Upper lobe of left lung (tissue), 6 donors: ENCODE data around the gene ZNF14. TPM values are rescaled to one million over a fixed set of nuclear protein-coding genes. Genes with fewer than 3 reads are reported as not detected.

ENCODE experiments used
- ATAC-seq, 2 donors: fragments of 200-7000 bp; cut with Tn5 transposase; one replicate each; pipeline ENCODE4 v1.9.1; 2022; ENCODE audit warnings: mild to moderate bottlenecking in 2 of 2, moderate library complexity in 2 of 2; ENCODE audit not compliant: low FRiP score in 2 of 2
- DNase-seq, 2 donors: peaks; one replicate each; pipeline ENCODE4 v3.0.0-alpha.2; 2019 to 2020
- H3K27ac ChIP-seq, 4 donors: fragments of 200-600 bp; sonication (generic); one replicate each; pipeline ENCODE4 v1.5.1; 2016 to 2019
- H3K27me3 ChIP-seq, 4 donors: fragments of 200-600 bp; sonication (generic); one replicate each; pipeline ENCODE4 v1.5.1; 2017 to 2019
- H3K36me3 ChIP-seq, 4 donors: fragments of 200-600 bp; sonication (generic); one replicate each; pipeline ENCODE4 v1.5.1; 2016 to 2019
- H3K4me1 ChIP-seq, 4 donors: fragments of 200-600 bp; sonication (generic); one replicate each; pipeline ENCODE4 v1.5.1; 2018 to 2019
- H3K4me3 ChIP-seq, 4 donors: fragments of 200-600 bp; sonication (generic); one replicate each; pipeline ENCODE4 v1.5.1; 2017 to 2019; ENCODE audit warnings: mild to moderate bottlenecking in 2 of 4, moderate library complexity in 1 of 4
- H3K9me3 ChIP-seq, 4 donors: fragments of 200-600 bp; sonication (generic); one replicate each; pipeline ENCODE4 v1.5.1; 2018 to 2019
- CTCF ChIP-seq, 6 experiments: fragments of 450-650 bp in 4 of 6; fragments of 200-600 bp in 2 of 6; sonication (generic) in 2 of 6; IDR thresholded peaks; one replicate each; pipeline ENCODE4 v1.5.1; 2016 to 2019; ENCODE audit warnings: antibody characterized with exemption in 6 of 6
- EP300 ChIP-seq, 4 donors: sonication (generic); formaldehyde crosslinking; IDR thresholded peaks; one replicate each; pipeline ENCODE4 v1.5.1; 2017; ENCODE audit warnings: antibody characterized with exemption in 4 of 4, control low read depth in 2 of 4
- POLR2A ChIP-seq, 4 donors: fragments of 450-650 bp; IDR thresholded peaks; one replicate each; pipeline ENCODE4 v1.5.1; 2016 to 2017; ENCODE audit warnings: antibody characterized with exemption in 4 of 4, mild to moderate bottlenecking in 2 of 4
- POLR2AphosphoS5 ChIP-seq, 2 donors: sonication (generic); formaldehyde crosslinking; IDR thresholded peaks; one replicate each; pipeline ENCODE4 v1.5.1; 2017; ENCODE audit warnings: antibody characterized with exemption in 2 of 2
- WGBS, 2 donors: methylation state at CpG; one replicate each; pipeline ENCODE4 v1.1.5; 2017 to 2018; 5-methylcytosine and 5-hydroxymethylcytosine counted together
- total RNA-seq, 6 donors: library from RNA; depleted of rRNA in 4 of 6; stranded (reverse); fragments of >200 nt in 4 of 6; gene quantifications; one replicate each; pipeline versions ENCODE4 v1.1.0 to v1.2.1, GENCODE V29; 2016 to 2021
- donor health status: DM: no; HTN: no; CAD: no; lungs with moderate emphysema.
- donor health status: DM: no; HTN: yes; CAD: no; lungs with severe emphysema.

ZNF14 gene
- total RNA-seq, 6 donors from 2014 or later = 4.7 to 13.6 (median 5.1) TPM

GRCh38 chr19:19663256-19664120, 69.4 kb downstream of the ZNF14 start, which contains the start of gene ATP13A1:
ATP13A1 (minus strand) TSS chr19:19663676; CDS start chr19:19663666, 10 bp downstream.
- ATAC-seq = peak; percentile 98
- Histone ChIP-seq H3K4me1 (peaks cover 18 to 41% (median 26%) of the 10 kb centered on the region in 4 donors), H3K36me3 (peaks cover 7 to 18% (median 14%) of the 10 kb centered on the region in 4 donors), H3K27me3 (no peaks in the 10 kb centered on the region), H3K4me3 (peak within 1 kb of the TSS; percentile 80 to 100 (median 96)), H3K27ac (peak within 1 kb of the TSS; percentile 90 to 95 (median 94)), H3K9me3 (no peaks in the 10 kb centered on the region)
- DNase-seq = peak; percentile 97 to 98
- WGBS, 2 donors = 0% methylated on average over 6 to 28 of the region's 85 CpGs
- TF ChIP-seq POLR2AphosphoS5 (IDR thresholded peaks at IDR 0.05) = peak; percentile 80 to 90
- TF ChIP-seq POLR2A (IDR thresholded peaks at IDR 0.05) = peak in 3 of 4 donors; percentile 56 to 80 (median 74)
- TF ChIP-seq CTCF (IDR thresholded peaks at IDR 0.05) = peak in 4 of 6 experiments; percentile 10 to 57 (median 43)
- TF ChIP-seq EP300 (IDR thresholded peaks at IDR 0.05) = peak in 1 of 4 donors; percentile 57

- ATAC-seq = no peak
- Histone ChIP-seq H3K9me3 (no peaks in the 10 kb centered on the region), H3K27ac (peak overlapping the region; percentile 90 to 95 (median 94)), H3K4me3 (peak overlapping the region; percentile 80 to 100 (median 96)), H3K27me3 (no peaks in the 10 kb centered on the region), H3K4me1 (peaks cover 15 to 37% (median 24%) of the 10 kb centered on the region in 4 donors), H3K36me3 (peaks cover 11 to 24% (median 19%) of the 10 kb centered on the region in 4 donors)
- TF ChIP-seq POLR2A (IDR thresholded peaks at IDR 0.05) = no peak
- no peak for TF ChIP-seq CTCF (IDR thresholded peaks at IDR 0.05)
- TF ChIP-seq POLR2AphosphoS5 (IDR thresholded peaks at IDR 0.05) = no peak
- TF ChIP-seq EP300 (IDR thresholded peaks at IDR 0.05) = no peak
- DNase-seq = no peak
- 10 to 11% methylated on average over 17 of the region's 17 CpGs for WGBS, 2 donors
These were observed 70.0 kb downstream of the ZNF14 start for GRCh38 chr19:19662871-19663255.

- DNase-seq (no peak), ATAC-seq (no peak)
- Histone ChIP-seq H3K4me3 (peak overlapping the region in 3 of 4 donors; percentile 80 to 96 (median 95)), H3K4me1 (peaks cover 14 to 33% (median 22%) of the 10 kb centered on the region in 4 donors), H3K27me3 (no peaks in the 10 kb centered on the region), H3K27ac (peak overlapping the region in 2 of 4 donors; percentile 94 to 95), H3K9me3 (no peaks in the 10 kb centered on the region), H3K36me3 (peaks cover 14 to 30% (median 24%) of the 10 kb centered on the region in 4 donors)
- 81 to 88% methylated on average over 5 to 8 of the region's 8 CpGs for WGBS, 2 donors
- TF ChIP-seq EP300 (IDR thresholded peaks at IDR 0.05) = no peak
These were observed 70.6 kb downstream of the ZNF14 start for GRCh38 chr19:19662344-19662743.

GRCh38 chr19:19661675-19662251, 71.1 kb downstream of the ZNF14 start:
- WGBS, 2 donors = 73 to 86% methylated on average over 18 of the region's 18 CpGs
- Histone ChIP-seq H3K36me3 (peaks cover 17 to 35% (median 30%) of the 10 kb centered on the region in 4 donors), H3K9me3 (no peaks in the 10 kb centered on the region), H3K27me3 (no peaks in the 10 kb centered on the region), H3K27ac (peak overlapping the region in 2 of 4 donors; percentile 26 to 94), H3K4me3 (peak overlapping the region in 1 of 4 donors; percentile 96), H3K4me1 (peaks cover 14 to 33% (median 22%) of the 10 kb centered on the region in 4 donors)
- no peak for DNase-seq
- TF ChIP-seq CTCF (IDR thresholded peaks at IDR 0.05) = no peak
- TF ChIP-seq EP300 (IDR thresholded peaks at IDR 0.05) = no peak
- no peak for TF ChIP-seq POLR2AphosphoS5 (IDR thresholded peaks at IDR 0.05)
- TF ChIP-seq POLR2A (IDR thresholded peaks at IDR 0.05) = no peak
- no peak for ATAC-seq

GRCh38 chr19:19661141-19661674, 71.7 kb downstream of the ZNF14 start:
- H3K4me3 ChIP-seq = no peak overlapping the region
- WGBS, 2 donors = 89 to 93% methylated on average over 10 of the region's 10 CpGs
- no peak for TF ChIP-seq CTCF (IDR thresholded peaks at IDR 0.05)
- no peak for TF ChIP-seq EP300 (IDR thresholded peaks at IDR 0.05)
- no peak for TF ChIP-seq POLR2A (IDR thresholded peaks at IDR 0.05)
- no peak for TF ChIP-seq POLR2AphosphoS5 (IDR thresholded peaks at IDR 0.05)
- peak in 1 of 2 donors; percentile 49 for DNase-seq
- H3K9me3 ChIP-seq = no peaks in the 10 kb centered on the region
- peaks cover 14 to 33% (median 22%) of the 10 kb centered on the region in 4 donors for H3K4me1 ChIP-seq
- no peak for ATAC-seq
- H3K36me3 ChIP-seq = peaks cover 23 to 41% (median 35%) of the 10 kb centered on the region in 4 donors
- H3K27me3 ChIP-seq = no peaks in the 10 kb centered on the region
- H3K27ac ChIP-seq = peak overlapping the region in 1 of 4 donors; percentile 26
